GM10248 (cell line): ENCODE results near the gene TGFBR2.

ENCODE experiments used
- CTCF ChIA-PET: fragments of 300-600 bp; sonication (Branson Sonifier 250); formaldehyde crosslinking; extraction: SDS; loops from one replicate; lab custom pipeline; 2021; ENCODE audit warnings: antibody characterized with exemption; lab: Yijun Ruan, JAX
- POLR2A ChIA-PET: fragments of 350-650 bp; sonication (Branson Sonifier 250); formaldehyde crosslinking; extraction: SDS; loops from one replicate; lab custom pipeline; 2020; ENCODE audit warnings: antibody characterized with exemption; lab: Yijun Ruan, JAX
- DNase-seq: peaks from one replicate; pipeline ENCODE4 v3.0.0; 2012; ENCODE audit errors: extremely low spot score
- CTCF ChIP-seq: IDR thresholded peaks from 2 replicates; pipeline ENCODE4 v1.5.1; 2012; ENCODE audit warnings: mild to moderate bottlenecking, low read depth; ENCODE audit errors: extremely low read depth, missing control alignments, control extremely low read depth

The TGFBR2 gene

GRCh38 chr3:30737743-30738499 lies 131.5 kb downstream of the TGFBR2 start:
- no peak for TF ChIP-seq CTCF
- CTCF ChIA-PET = interaction anchor here (0.8 to 2.2 kb wide), 3 partner anchors 11 to 32 kb away, joined by 4 to 5 read pairs (median 5); no protein-coding TSS in a partner anchor
- DNase-seq = no peak
- POLR2A ChIA-PET = no interaction called here

GRCh38 chr3:30738605-30739004 lies 132.2 kb downstream of the TGFBR2 start:
- ChIA-PET POLR2A (no interaction called here), CTCF (interaction anchor here (0.8 to 2.2 kb wide), 3 partner anchors 9 to 31 kb away, joined by 3 to 5 read pairs (median 4); no protein-coding TSS in a partner anchor)
- no peak for TF ChIP-seq CTCF
- DNase-seq = no peak

- ChIA-PET CTCF (interaction anchor here (0.8 kb wide), 1 partner anchor 10 kb away, joined by 3 read pairs; no protein-coding TSS in a partner anchor), POLR2A (no interaction called here)
- no peak for DNase-seq
- TF ChIP-seq CTCF = no peak
Observed at GRCh38 chr3:30741889-30742288, 135.5 kb downstream of the TGFBR2 start.

- no peak for DNase-seq
- TF ChIP-seq CTCF = no peak
- ChIA-PET POLR2A (no interaction called here), CTCF (interaction anchor here (1.1 to 1.2 kb wide), 3 partner anchors 9 to 544 kb away, joined by 3 to 4 read pairs (median 4); no protein-coding TSS in a partner anchor)
Observed at GRCh38 chr3:30742796-30743619, 136.6 kb downstream of the TGFBR2 start.
